HG03571 (cell line): ENCODE measurements around the gene KLHL3.
A peak's percentile ranks its signal among the peaks of the same experiment; 100 is the strongest.
"Not testable (repeated sequence)": the region's sequence is repeated elsewhere in the genome, so short reads cannot be mapped to it uniquely, and the experiment has no call there.

ENCODE experiments used
- ATAC-seq: cut with Tn5 transposase; IDR thresholded peaks from one replicate; pipeline ENCODE4 v1.9.1; 2021; ENCODE audit not compliant: unreplicated experiment

Gene KLHL3

DNA sequence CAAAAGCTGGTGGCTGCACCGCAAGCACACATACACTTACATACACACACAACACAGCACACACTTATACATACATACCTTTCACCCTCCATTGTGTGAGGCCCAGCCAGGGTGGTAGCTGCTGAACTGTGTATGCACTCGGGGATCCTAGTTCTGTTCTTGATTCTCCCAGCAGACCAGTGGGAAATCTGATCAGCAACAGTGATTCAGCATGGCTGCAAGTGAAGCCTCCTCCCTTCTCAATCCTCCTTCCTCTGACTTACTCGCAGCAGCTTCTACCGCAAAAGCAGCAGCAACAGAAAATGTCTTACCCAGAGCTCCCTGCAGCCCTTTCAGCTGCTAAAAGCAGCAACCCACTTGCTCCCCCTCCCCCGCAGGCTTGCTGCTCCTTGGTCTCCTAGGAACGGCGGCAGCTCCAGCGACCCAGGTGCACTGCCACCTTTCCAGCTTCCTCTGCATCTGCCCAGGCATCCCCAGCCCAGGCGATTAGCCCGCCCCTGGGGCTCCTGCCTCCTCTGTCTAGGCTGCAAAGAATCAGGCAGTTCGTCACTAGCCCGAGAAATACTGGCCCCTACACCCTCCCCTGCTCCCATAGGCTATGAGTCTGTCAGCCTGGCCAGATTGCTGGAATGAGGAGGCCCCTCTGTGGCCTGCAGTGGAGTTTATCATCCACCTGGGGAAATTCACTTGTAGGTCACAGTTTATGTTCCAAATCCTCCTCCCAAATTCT lies at the start of gene KLHL3:
KLHL3 (minus strand) TSS at position 535 of the 730 bp plus-strand sequence; CDS start at position 92, 443 bp downstream.
- ATAC-seq: peak; percentile 58

- ATAC-seq: no peak
Observed at GRCh38 chr5:137782984-137783536, 47.2 kb upstream of the KLHL3 start.

GRCh38 chr5:137782055-137782454 lies 46.2 kb upstream of the KLHL3 start:
- ATAC-seq: no peak

DNA sequence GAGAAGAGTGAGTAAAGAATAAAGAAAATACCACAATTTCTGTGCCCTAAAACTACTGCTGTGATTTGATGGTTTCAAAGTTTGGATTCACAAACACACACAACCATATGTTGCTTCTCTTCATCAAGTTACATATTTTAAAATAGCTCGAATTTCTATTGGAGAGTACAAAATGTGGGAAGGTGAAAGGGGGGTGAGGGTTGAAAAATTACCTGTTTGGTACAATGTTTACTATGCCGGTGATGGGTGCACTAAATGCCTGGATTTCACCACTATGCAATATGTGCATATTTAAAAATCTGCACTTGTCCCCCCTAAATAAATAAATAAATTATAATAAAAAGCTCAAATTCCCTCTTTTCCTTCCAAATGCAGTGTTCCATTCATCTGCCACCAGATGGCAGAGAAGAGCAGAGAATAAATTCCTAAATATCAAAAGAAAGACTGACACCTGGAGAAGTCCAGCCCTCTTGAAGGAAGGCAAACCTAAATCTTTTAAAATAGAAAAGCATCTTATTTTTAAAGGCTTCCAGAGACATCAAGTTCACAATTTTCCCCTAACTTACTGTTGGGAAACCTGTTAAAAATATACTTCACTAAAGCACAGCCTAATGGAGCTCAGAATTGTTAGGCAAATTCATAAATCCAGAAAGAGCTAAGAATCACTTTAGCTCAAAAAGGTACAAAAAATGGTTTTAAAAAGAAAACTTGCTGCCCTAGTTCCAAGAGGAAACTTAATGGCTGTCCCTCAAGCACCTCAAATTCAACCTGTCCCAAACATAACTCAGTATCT lies 43.1 kb upstream of the KLHL3 start:
- no peak for ATAC-seq

DNA sequence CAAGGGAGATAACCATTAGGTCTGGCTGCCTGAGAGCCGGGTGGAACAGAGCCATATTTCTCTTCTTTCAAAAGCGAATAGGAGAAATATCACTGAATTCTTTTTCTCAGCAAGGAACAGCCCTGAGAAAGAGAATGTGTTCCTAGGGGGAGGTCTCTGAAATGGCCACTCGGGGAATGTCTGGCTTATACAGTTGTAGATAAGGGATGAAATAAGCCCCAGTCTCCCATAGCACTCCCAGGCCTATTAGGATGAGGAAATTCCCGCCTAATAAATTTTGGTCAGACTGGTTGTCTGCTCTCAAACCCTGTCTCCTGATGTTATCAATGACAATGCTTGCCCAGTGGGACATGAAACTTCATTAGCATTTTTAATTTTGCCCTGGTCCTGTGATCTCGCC lies 32.0 kb upstream of the KLHL3 start:
- not testable (repeated sequence) for ATAC-seq

- ATAC-seq: no peak
Observed at GRCh38 chr5:137761566-137761965, 25.7 kb upstream of the KLHL3 start.

DNA sequence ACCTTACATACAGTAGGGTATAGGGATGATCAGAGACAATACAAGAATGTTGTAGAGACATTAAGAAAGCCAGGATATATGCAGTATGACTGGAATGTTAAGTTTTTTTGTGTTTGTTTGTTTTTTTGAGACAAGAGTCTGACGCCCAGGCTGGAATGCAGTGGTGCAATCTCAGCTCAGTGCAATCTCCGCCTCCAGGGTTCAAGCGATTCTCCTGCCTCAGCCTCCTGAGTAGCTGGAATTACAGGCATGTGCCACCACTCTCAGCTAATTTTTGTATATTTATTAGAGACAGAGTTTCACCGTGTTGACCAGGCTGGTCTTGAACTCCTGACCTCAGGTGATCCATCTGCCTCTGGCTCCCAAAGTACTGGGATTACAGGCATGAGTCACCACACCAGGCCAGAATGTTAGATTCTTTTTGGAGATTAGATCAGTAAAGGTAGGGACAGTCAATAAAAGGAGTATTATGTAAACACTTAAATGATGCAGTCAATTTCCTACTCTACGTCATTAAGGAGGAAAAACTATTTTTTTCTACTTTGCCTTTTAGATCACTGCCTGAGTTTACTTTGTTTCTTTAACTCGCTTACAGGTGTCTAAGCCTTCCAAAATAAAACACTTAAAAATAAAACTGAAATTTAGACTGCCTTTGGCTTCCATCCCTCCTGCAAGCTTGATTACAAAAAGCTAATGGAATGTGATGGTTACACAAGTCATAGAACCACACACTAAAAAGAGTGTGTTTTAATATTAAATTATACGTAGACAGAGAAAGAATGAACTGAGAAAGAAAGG lies 25.0 kb upstream of the KLHL3 start:
- no peak for ATAC-seq

DNA sequence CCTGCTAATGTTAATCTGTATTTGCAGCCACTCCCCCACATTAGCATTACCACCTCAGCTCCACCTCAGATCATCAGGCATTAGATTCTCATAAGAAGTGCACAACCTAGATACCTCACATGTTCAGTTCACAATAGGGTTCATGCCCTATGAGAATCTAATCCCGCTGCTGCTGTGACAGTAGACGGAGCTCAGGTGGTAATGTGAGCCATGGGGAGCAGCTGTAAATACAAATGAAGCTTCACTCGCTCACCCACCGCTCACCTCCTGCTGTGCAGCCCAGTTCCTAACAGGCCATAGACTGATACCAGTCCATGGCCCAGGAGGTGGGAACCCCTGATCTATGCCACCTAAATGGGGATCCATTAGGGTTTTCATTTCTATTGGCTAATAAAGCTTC lies 24.4 kb upstream of the KLHL3 start:
- no peak for ATAC-seq

GRCh38 chr5:137758715-137759306 lies 22.9 kb upstream of the KLHL3 start:
- ATAC-seq: peak; percentile 25

- no peak for ATAC-seq
Observed at GRCh38 chr5:137758121-137758520, 22.2 kb upstream of the KLHL3 start.

- ATAC-seq: no peak
Observed at GRCh38 chr5:137757634-137758033, 21.7 kb upstream of the KLHL3 start.

DNA sequence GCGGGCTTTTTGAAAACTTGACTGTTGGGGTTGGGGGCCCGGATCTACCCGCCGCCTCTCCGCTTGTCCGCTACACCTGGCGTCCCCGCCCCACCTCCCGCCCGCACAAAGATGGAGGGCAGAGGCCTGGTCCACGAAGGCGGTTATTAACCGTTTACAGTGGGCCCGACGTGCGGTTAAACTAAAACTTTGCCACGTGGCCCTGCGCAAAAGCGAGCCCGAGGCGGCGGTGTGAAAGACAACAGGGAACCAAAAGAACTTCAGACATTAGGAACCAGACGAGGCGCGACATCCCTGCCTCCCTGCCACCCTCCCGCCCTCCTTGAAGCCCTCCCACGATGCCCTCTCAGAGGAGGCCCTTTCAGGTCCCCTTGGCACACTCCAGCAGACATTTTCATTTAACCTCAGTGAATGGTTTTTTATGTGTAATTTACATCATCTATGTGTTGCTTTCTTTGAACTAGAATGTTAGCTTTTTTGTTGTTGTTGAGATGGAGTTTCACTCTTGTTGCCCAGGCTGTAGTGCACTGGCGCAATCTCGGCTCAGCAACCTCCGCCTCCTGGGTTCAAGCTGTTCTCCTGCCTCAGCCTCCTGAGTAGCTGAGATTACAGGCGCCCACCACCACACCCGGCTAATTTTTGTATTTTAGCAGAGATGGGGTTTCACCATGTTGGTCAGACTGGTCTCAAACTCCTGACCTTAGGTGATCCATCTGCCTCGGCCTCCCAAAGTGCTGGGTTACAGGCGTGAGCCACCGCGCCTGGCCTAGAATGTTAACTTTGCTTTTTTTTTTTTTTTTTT lies 19.3 kb upstream of the KLHL3 start:
- ATAC-seq: no peak

DNA sequence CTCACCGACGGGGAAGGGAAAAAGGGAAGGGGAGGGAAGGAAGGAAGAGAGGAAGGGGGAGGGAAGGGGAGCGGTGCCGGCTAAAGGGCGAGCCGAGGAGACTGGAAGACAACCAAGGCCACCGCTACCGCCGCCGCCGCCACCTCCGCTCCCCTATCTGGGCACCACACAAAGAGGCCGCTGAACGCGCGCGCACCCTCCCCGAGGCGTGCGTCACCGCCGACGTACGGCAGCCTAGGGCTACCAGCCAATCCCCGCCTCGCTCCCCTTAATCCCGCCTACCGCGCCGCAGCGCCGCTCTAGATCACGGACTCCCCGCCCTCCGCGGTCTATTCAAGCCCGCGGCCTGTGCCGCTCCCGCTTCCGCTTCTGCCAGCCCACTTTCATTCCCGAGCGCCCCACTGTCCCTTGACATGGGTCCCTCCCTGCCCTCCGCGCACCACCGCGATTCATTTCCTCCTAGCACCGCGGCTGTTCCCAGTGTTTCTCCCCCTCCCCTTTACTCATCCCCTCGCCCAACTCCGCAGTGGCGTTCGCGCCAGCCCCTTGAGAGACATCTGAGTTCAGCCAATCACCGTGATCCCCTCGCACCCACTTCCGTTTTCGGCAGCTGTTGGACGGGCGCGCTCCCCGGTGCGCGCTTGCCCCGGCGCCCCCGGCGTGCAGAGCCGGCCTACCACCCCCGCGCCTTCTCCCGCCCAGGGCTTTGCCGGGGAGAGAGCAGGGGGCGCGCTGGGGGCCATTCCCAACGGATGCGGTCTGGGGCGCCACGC lies 18.5 kb upstream of the KLHL3 start, which contains the start of gene HNRNPA0:
HNRNPA0 (minus strand) TSS at position 176 of the 773 bp plus-strand sequence. CDS start 297 bp downstream, outside the sequence.
- ATAC-seq: peak; percentile 79

DNA sequence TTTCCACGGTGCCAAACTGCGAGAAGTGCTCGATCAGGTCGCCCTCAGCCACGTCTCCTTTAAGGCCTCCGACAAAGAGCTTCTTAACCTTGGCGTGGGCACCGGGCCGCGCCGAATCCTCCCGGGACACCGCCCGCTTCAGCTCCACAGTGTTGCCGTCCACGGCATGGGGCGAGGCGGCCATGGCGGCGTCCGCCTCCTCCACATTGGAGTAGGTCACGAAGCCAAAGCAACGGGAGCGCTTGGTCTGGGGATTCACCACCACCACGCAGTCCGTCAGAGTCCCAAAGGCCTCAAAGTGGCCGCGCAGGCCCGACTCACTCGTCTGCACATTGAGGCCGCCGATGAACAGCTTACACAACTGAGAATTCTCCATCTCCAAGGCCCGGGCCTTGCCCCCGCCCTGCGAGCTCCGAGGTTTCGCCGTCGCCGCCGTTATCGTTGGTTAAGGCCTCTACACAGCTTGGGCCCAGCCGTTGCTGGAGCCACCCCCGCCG lies 17.9 kb upstream of the KLHL3 start:
- peak; percentile 10 for ATAC-seq

DNA sequence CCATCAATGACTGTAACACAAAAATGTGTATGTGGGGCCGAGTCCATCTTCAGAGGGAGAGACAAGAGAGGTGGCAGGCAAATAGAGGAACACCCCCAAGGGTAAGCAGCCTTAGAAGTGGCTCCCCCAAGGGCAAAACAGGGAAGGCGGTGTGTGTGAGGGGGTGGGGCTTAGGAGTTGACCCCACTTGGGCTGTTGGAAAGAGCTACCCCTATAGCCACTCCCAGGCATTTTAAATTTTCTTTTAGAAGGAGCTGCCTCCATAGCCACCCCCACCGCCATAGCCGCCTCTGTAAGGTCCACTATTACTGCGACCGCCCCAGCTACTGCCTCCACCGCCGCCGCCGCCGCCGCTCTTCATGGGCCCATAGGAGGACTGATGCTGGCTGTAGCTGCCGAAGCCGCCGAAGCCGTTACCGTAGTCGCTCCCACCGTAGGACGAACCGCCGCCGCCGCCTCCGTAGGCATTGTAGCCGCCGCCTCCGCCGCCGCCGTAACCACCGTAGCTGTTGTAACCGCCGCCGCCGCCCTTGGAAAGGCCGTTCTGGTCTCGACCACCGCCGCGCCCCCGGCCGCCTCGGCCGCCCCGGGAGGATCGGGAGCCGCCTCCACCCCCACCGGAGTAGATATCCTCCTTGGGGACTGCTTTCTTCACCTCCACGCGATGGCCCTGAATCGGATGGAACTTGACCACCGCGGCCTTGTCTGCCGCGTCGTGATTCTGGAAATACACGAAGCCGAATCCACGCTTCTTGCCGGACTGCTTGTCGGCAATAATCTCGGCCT lies 17.2 kb upstream of the KLHL3 start:
- ATAC-seq: no peak

GRCh38 chr5:137751869-137752491 lies 16.1 kb upstream of the KLHL3 start:
- ATAC-seq: no peak

DNA sequence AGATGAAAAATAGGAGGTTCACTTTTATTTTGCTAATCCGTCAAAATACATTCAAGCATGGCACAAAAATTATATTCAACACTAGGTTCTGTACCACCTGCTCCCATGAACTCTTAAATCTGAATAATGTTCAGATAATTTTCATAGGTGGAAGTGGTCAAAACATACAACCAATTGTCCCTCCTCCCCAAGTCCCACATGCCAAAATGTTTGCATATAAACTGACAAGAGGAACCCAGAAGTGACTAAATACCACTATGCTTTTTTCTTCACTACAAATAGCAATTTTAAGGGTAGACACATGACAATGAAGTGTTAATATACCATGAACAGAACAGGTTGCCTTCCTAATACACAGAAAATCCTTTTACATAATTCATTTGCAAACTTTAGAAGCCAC lies 14.5 kb upstream of the KLHL3 start:
- ATAC-seq: no peak

GRCh38 chr5:137747848-137748247 lies 12.0 kb upstream of the KLHL3 start:
- ATAC-seq: no peak
